Measurements from ENCODE around the gene CD247.

The CD247 gene

GRCh38 chr1:167548059-167548932, 30.0 kb upstream of the CD247 start:
- TF ChIP-seq GATA3 (IDR thresholded peaks at IDR 0.05; ENCODE audit: low read depth, low read length) (no peak), GATA2 (IDR thresholded peaks at IDR 0.05; ENCODE audit: low read depth, low read length) (no peak)

- TF ChIP-seq GATA2 (IDR thresholded peaks at IDR 0.05; ENCODE audit: low read depth, low read length) (no peak), GATA3 (IDR thresholded peaks at IDR 0.05; ENCODE audit: low read depth, low read length) (no peak)
Observed at GRCh38 chr1:167546935-167547334, 28.6 kb upstream of the CD247 start.

- TF ChIP-seq GATA3 (IDR thresholded peaks at IDR 0.05; ENCODE audit: low read depth, low read length) (no peak), GATA2 (IDR thresholded peaks at IDR 0.05; ENCODE audit: low read depth, low read length) (no peak)
Observed at GRCh38 chr1:167545349-167545748, 27.0 kb upstream of the CD247 start.

GRCh38 chr1:167544447-167545093, 26.2 kb upstream of the CD247 start:
- TF ChIP-seq GATA3 (IDR thresholded peaks at IDR 0.05; ENCODE audit: low read depth, low read length) (no peak), GATA2 (IDR thresholded peaks at IDR 0.05; ENCODE audit: low read depth, low read length) (no peak)

- TF ChIP-seq GATA3 (IDR thresholded peaks at IDR 0.05; ENCODE audit: low read depth, low read length) = no peak
- TF ChIP-seq GATA2 (IDR thresholded peaks at IDR 0.05; ENCODE audit: low read depth, low read length) = no peak
Observed at GRCh38 chr1:167543199-167543990, 25.1 kb upstream of the CD247 start.

- TF ChIP-seq GATA3 (IDR thresholded peaks at IDR 0.05; ENCODE audit: low read depth, low read length) (no peak), GATA2 (IDR thresholded peaks at IDR 0.05; ENCODE audit: low read depth, low read length) (no peak)
Observed at GRCh38 chr1:167542109-167543032, 24.0 kb upstream of the CD247 start.

GRCh38 chr1:167541610-167542009, 23.3 kb upstream of the CD247 start:
- no peak for TF ChIP-seq GATA2 (IDR thresholded peaks at IDR 0.05; ENCODE audit: low read depth, low read length)
- no peak for TF ChIP-seq GATA3 (IDR thresholded peaks at IDR 0.05; ENCODE audit: low read depth, low read length)

GRCh38 chr1:167541003-167541402, 22.7 kb upstream of the CD247 start:
- no peak for TF ChIP-seq GATA3 (IDR thresholded peaks at IDR 0.05; ENCODE audit: low read depth, low read length)
- no peak for TF ChIP-seq GATA2 (IDR thresholded peaks at IDR 0.05; ENCODE audit: low read depth, low read length)

GRCh38 chr1:167538657-167539056, 20.3 kb upstream of the CD247 start:
- TF ChIP-seq GATA2 (IDR thresholded peaks at IDR 0.05; ENCODE audit: low read depth, low read length) (no peak), GATA3 (IDR thresholded peaks at IDR 0.05; ENCODE audit: low read depth, low read length) (no peak)

GRCh38 chr1:167533851-167534300, 15.5 kb upstream of the CD247 start:
- TF ChIP-seq GATA3 (IDR thresholded peaks at IDR 0.05; ENCODE audit: low read depth, low read length) = no peak
- TF ChIP-seq GATA2 (IDR thresholded peaks at IDR 0.05; ENCODE audit: low read depth, low read length) = no peak

GRCh38 chr1:167532964-167533824, 14.9 kb upstream of the CD247 start:
- TF ChIP-seq GATA3 (IDR thresholded peaks at IDR 0.05; ENCODE audit: low read depth, low read length) (no peak), GATA2 (IDR thresholded peaks at IDR 0.05; ENCODE audit: low read depth, low read length) (no peak)

- TF ChIP-seq GATA3 (IDR thresholded peaks at IDR 0.05; ENCODE audit: low read depth, low read length) (no peak), GATA2 (IDR thresholded peaks at IDR 0.05; ENCODE audit: low read depth, low read length) (no peak)
Observed at GRCh38 chr1:167532375-167532774, 14.0 kb upstream of the CD247 start.
